Fibroblast of skin of right biceps (primary cell): ENCODE measurements around the gene XPC.

Experiments
- DNase-seq: peaks from one replicate; pipeline ENCODE4 v3.0.0-alpha.2; 2013

XPC gene

GRCh38 chr3:14169871-14170270, 8.5 kb downstream of the XPC start:
- peak; percentile 24 for DNase-seq

- DNase-seq, result no peak
Measured at GRCh38 chr3:14169435-14169834, 9.0 kb downstream of the XPC start.

DNA sequence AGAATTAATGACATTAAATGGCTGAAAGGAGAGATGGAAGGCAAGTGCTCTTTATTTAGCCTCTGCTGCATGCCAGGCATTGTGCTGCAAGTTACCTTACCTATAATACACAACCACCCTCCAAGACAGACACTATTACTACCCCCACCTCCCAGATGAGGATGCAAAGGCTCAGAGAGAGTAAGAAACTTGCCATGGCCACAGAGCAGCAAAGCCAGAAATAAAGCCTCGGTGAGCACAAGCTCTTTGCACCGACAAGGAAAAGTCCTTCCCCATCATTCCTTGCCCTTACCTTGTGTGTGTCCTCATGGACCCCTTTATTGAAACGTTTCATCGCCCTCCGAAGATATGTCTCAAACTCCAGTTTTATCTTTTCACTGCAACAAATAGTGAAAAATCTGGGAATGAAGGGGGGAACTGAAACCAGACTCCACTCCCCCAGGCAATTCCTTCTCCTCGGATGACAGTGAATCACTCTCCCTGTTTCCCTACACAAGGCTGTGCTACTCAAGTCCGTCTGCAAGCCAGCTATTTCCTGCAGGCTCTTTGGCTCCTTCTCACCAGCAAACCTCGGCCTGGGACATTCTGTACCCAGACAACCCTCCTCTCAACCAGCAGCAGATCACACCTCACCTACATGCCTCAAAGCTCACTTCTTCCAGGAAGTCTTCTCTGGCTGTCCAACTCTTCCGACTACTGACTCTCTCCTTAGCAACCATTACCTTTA, 11.4 kb downstream of the XPC start:
- DNase-seq, result no peak

- DNase-seq, result no peak
Measured at GRCh38 chr3:14162178-14162577, 16.2 kb downstream of the XPC start.

- DNase-seq, result no peak
Measured at GRCh38 chr3:14161282-14161681, 17.1 kb downstream of the XPC start.

GRCh38 chr3:14159426-14159825, 19.0 kb downstream of the XPC start:
- DNase-seq, result no peak

- DNase-seq, result no peak
Measured at GRCh38 chr3:14158370-14158769, 20.0 kb downstream of the XPC start.

- no peak for DNase-seq
Measured at GRCh38 chr3:14157951-14158350, 20.4 kb downstream of the XPC start.

GRCh38 chr3:14156843-14157561, 21.4 kb downstream of the XPC start:
- no peak for DNase-seq

DNA sequence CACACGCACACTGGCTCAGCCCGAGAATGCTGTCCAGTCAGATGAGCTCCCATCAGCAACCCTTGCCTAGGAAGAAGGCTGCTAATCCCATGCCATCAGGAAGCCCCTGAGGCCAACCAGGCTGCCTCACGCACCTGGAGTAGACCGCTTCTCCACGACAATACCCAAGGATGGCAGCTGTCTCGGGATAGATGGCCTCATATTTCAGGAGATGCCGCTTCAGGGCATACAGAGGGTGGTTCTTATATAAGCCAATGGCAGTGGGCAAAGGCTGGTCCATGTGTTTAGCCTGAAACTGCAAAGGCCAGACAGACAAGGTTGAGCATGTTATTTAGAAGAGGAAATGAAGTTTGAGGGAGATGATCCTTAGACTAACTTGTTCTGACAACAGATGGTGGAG, 22.2 kb downstream of the XPC start:
- no peak for DNase-seq

DNA sequence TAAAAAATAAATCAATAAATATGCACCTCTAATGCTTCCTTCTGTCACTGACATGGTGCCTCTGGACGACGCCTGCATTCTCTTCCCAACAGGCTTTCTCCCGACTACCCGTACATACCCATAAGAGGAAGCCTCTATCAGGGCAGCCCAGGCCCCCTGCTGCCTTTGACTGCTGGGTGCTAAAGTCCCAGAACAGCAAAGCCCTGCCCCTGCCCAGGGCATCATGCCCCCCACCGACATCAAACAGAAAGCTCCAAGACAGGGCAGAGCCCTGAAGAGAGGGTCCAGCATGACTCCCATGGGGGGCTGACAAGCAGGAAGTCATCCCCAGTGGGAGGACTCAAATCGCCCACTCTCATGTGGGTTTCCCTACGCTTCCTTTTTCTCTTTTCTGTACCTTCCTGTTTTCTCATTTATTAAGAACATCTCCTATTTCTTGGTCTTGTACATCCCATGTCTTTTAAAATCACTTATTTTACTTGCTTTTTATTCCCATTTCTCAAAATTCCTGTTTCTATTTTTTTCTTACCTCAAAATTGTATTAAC, 23.4 kb downstream of the XPC start:
- no peak for DNase-seq

DNA sequence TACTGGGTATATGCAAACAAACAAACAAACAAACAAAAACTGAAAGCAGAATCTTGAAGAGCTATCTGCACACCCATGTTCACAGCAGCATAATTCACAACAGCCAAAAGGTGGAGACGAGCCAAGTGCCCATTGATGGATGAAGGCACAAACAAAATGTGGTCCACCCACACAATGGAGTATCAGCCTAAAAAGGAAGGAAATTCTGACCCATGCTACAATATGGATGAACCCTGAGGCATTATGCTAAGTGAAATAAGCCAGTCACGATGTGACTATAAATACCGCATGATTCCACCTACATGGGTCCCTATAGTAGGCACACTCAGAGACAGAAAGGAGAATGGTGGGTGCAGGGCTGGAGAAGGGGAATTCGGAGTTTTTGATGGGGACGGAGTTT, 24.1 kb downstream of the XPC start:
- DNase-seq, result no peak

- no peak for DNase-seq
Measured at GRCh38 chr3:14153663-14154062, 24.7 kb downstream of the XPC start.

GRCh38 chr3:14152963-14153355, 25.4 kb downstream of the XPC start:
- DNase-seq, result no peak

DNA sequence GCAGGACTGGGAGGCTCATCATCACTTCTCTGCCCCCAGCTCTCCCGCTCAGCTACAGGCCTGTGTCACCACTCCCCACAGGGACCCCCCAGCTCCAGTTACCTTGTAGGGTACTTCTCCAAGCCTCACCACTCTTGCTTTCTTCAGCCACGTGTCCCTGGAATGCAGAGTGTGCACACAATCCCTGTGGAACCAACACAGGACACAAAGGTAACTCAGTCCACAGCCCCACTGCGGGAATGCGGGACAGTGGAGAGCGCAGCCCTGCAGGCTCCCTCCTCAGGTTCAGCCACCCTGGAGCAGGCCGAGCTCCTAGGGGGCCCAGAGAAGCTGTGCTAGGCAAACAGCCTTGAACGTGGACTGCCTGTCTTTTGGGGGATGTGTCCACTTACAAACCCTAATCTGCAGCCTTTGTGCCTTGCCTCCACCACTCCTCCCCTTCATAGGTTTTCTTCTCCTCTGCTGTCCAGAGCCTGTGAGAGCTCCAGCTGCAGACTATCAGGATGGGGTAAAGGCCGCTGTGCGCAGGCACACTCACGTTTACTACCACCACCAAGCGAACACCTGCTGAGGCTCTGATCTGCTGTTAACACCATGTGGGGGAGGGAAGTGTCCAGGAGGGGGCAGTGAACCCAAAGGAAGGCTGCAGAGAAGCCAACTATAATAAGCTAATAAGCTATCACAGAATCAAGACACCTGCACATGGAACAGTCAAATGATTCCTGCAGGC, 26.0 kb downstream of the XPC start:
- DNase-seq, result no peak

- no peak for DNase-seq
Measured at GRCh38 chr3:14151471-14152083, 26.8 kb downstream of the XPC start.

DNA sequence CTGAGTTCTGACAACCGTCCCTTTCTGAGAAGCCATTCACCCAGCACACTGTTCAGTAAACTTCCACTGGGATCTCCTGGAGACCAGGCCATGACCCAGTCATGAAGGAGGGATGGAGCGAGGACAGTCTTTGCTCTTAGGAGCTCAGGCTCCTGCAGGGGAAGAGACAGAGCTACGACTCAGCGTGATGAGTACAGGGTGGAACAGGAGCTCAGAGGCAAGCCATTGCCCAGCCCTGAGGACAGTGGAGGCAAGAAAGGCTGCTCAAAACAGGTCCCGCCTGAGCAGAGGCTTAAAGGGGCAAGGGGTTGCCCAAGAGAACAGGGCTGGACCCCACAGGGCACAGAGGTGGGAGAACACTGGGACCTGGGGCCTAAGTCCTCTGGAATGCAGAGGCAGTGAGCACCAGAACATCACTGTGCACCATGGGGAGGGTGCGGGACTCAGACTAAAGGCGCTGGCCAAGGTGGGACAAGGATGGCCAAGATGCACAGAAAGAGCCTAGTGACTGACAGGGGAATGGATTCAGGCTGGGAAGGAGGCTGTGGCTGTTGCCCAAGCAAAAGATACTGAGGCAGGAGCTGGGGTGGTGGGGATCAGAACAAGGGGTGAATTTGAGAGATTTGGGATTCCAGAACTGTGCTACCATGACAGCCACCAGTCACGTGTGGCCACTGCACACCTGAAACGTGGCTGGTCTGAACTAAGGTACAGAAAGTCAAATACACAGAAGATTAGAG, 27.7 kb downstream of the XPC start:
- DNase-seq, result no peak

- DNase-seq, result no peak
Measured at GRCh38 chr3:14150078-14150477, 28.3 kb downstream of the XPC start.

DNA sequence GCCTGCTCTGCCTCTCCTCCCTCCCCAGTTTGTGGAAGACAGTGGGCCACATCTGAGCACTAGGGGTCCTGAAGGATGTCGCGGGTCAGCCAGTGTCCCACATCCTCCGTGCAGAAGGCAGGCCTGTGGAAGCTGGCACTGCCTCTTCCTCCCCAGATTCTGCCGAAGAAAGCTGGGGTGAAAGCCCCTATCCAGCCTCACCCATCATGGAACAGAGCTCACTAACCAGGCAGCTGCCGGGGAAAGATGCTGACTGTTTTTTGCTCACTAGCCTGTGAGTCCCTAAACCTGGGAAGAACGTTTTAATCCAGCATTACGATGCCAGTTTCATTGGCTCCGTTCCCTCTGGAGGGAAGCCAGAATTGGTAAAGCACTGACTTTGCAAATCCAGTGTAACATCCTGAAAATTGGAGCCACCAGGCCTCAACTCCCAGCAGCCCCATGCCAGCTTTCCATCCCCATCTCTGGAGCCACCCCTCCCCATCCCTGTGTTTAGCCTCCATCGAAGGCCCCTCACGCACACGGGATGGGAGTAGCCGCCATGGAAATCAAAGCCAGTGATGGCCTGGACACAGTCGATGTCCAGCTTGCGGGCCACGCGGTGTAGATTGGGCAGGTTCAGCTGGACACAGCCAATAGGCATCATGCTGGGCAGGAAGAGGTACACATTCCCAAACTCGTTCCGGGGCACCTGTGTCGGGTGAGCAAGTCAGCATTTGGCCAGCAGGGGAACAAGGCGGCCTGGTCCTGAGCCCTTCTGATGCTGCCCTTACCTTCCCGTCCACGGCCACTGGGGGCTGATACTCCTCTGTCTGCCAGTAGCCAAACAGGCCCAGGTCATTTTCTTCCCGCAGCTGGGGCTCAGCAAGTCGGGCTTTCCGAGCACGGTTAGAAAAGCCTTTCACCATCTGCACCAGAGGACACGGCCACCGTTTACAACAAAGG, 30.1 kb downstream of the XPC start:
- DNase-seq, result no peak

DNA sequence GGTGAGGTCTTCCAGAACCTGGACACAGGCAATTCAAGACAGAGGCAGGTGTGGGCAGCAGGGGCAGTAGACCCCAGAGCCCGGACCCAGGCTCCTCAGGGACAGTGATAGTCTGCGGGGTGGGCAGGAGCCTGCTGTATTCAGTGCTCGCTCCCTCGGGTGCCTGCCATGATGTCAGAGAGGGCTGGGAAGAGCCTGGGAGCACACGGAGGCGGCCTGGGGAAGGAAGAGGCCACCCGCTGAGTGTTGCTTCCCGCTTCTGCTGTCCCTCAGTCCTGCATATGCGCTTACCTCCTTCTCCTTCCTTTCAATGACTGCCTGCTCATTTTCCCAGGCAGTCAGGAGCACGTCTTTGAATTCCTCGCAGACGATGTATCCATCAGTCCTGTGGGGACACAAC, 30.8 kb downstream of the XPC start:
- DNase-seq, result no peak

DNA sequence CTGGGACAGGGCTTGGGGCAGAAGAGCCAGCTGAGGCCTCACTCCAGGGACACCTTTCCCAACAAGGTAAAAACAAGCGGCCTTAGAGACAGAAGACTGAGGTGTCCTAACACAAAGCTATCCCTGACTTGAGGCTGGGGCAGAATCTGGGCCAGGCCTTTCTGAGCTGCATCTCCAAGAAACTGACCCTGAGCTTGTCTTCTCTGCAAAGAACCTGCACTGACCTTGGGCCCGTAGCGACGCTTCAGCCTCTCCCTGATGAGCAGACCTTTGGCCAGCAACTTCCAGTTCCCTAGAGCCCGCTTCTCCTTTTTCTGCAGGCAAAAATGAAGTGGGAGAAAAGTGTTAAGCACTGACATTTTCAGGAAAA, 31.4 kb downstream of the XPC start:
- DNase-seq, result no peak
